Right lobe of liver (tissue), 6 donors: ENCODE data around the gene ATP8B3. TPM values are rescaled to one million over a fixed set of nuclear protein-coding genes. Genes with fewer than 3 reads are reported as not detected.

ENCODE experiments used
- ATAC-seq, 4 donors: fragments of 200-7000 bp; cut with Tn5 transposase; one replicate each; pipeline ENCODE4 v1.9.1; 2020; ENCODE audit warnings: mild to moderate bottlenecking in 4 of 4, moderate library complexity in 4 of 4
- DNase-seq, 3 donors: peaks; one replicate each; pipeline ENCODE4 v3.0.0-alpha.2; 2020
- H3K27ac ChIP-seq, 3 donors: fragments of 200-600 bp; one replicate each; pipeline ENCODE4 v1.8.0; 2022
- H3K27me3 ChIP-seq, 2 donors: fragments of 200-600 bp; one replicate each; pipeline ENCODE4 v1.8.0; 2022
- H3K36me3 ChIP-seq, 4 donors: fragments of 200-600 bp; sonication (generic) in 1 of 4; one replicate each; pipeline versions ENCODE4 v1.5.1 to v1.8.0; 2017 to 2022; ENCODE audit warnings: control low read depth in 1 of 4
- H3K4me1 ChIP-seq, 4 donors: fragments of 200-600 bp; sonication (generic) in 1 of 4; one replicate each; pipeline versions ENCODE4 v1.5.1 to v1.8.0; 2017 to 2022; ENCODE audit warnings: control low read depth in 1 of 4
- H3K4me3 ChIP-seq, 3 donors: fragments of 200-600 bp; one replicate each; pipeline ENCODE4 v1.8.0; 2022
- H3K9me3 ChIP-seq, 4 donors: fragments of 200-600 bp; sonication (generic) in 1 of 4; one replicate each; pipeline versions ENCODE4 v1.5.1 to v1.8.0; 2017 to 2022; ENCODE audit warnings: control low read depth in 1 of 4
- CTCF ChIP-seq, 4 donors: fragments of 200-600 bp in 3 of 4; fragments of 450-650 bp in 1 of 4; IDR thresholded peaks; one replicate each; pipeline versions ENCODE4 v1.5.1 to v1.8.0; 2016 to 2022; ENCODE audit warnings: antibody characterized with exemption in 4 of 4, mild to moderate bottlenecking in 2 of 4
- POLR2A ChIP-seq: fragments of 450-650 bp; IDR thresholded peaks from one replicate; pipeline ENCODE4 v1.6.1; 2017; ENCODE audit warnings: antibody characterized with exemption, mild to moderate bottlenecking
- WGBS: methylation state at CpG from one replicate; pipeline ENCODE4 v1.1.6; 2018; ENCODE audit warnings: low coverage, low lambda C conversion rate; ENCODE audit not compliant: insufficient coverage; ENCODE audit errors: missing lambda C conversion rate; 5-methylcytosine and 5-hydroxymethylcytosine counted together
- intact Hi-C, 2 donors: fragments of 100-400 bp; cut with DNase I; formaldehyde crosslinking; loops; one replicate each; pipeline versions ENCODE4 v1.11.2 to v1.14.1; 2022
- total RNA-seq, 6 experiments: library from RNA; depleted of rRNA in 2 of 6; stranded (reverse); fragments of >200 nt in 2 of 6; fragmentation: NEBNext Ultra II Directional in 3 of 6; extraction: Animal tissue kit (Norgen Biotek cat#: 25700) in 3 of 6; gene quantifications; one replicate each; pipeline versions ENCODE4 v1.1.0 to v1.2.4, GENCODE V29; 2016 to 2023
- donor health status: DM: no; HTN: yes; CAD: no.
- donor health status: DM: no; HTN: no; CAD: no.
- donor health status: DM: no; HTN: no; CAD: no.
- donor health status: DM: no; HTN: yes; CAD: no.
- donor health status: DM: no; HTN: yes; CAD: no.

Gene ATP8B3
- total RNA-seq, 6 experiments from 2014 or later: 0.86 to 5.7 (median 3.1) TPM

DNA sequence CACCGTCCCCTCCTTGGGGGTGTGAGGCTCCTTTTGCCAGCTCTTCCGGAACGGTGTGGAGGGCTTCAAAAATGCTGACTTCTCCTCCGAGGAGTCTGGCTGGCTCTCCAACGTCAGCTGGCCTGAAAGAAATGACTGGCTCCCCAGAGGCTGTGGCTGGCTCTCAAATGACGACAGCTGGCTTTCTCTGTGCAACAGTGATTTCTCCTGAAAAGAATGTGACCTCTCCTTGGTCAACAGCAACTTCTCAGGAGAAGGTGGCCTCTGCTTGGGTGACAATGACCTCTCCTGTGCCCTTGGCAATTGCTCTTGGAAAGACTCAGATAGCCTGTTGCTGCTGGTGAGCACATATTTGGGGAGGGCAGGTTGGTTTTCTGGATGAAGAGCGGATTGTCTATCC lies 29.6 kb downstream of the ATP8B3 start:
- H3K27me3 ChIP-seq: peaks cover 0 to 8% of the 10 kb centered on the region in 2 donors
- H3K27ac ChIP-seq: no peak overlapping the region
- no peak for ATAC-seq
- 65% methylated on average over 6 of the region's 7 CpGs for WGBS
- TF ChIP-seq POLR2A (no peak), CTCF (IDR thresholded peaks at IDR 0.05) (no peak)
- no peaks in the 10 kb centered on the region for H3K4me1 ChIP-seq
- DNase-seq: no peak
- intact Hi-C loops: loop anchor here in 1 of 2 donors (10.0 kb wide), 1 partner anchor 228 kb away; no protein-coding TSS in a partner anchor
- no peaks in the 10 kb centered on the region for H3K36me3 ChIP-seq
- no peak overlapping the region for H3K4me3 ChIP-seq
- H3K9me3 ChIP-seq: no peaks in the 10 kb centered on the region

- intact Hi-C loops: loop anchor here in 1 of 2 donors (10.0 kb wide), 1 partner anchor 226 kb away; no protein-coding TSS in a partner anchor
- WGBS: 3% methylated on average over 2 of the region's 14 CpGs
- ATAC-seq: no peak
- Histone ChIP-seq H3K4me1 (no peaks in the 10 kb centered on the region), H3K27ac (no peak overlapping the region), H3K9me3 (no peaks in the 10 kb centered on the region), H3K4me3 (no peak overlapping the region), H3K36me3 (no peaks in the 10 kb centered on the region), H3K27me3 (peaks cover 0 to 25% of the 10 kb centered on the region in 2 donors)
- no peak for DNase-seq
- TF ChIP-seq POLR2A (no peak), CTCF (IDR thresholded peaks at IDR 0.05) (no peak)
Observed at GRCh38 chr19:1780272-1780958, 31.7 kb downstream of the ATP8B3 start.

DNA sequence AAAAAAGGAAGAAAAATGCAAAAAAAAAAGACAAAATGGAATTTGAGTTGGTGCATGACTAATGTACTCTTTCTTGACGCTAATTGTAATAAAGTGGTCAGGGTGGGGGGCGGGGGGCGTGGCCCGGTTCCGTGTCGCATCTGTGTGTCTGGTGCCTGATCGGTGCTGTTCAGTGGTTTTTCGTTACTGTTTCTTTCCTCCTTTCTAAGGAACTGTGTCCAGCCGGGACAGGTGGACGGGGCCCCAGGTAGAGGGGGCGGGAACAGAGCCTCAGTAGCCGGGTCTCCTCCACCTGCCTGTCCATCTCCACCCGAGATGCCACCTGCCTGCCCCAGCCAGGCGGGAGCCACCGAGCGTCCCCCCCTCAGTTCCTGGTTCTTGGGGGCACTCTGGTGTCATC lies 32.5 kb downstream of the ATP8B3 start:
- TF ChIP-seq CTCF (IDR thresholded peaks at IDR 0.05) (no peak), POLR2A (no peak)
- intact Hi-C loops: no loop called here
- Histone ChIP-seq H3K27me3 (peaks cover 0 to 27% of the 10 kb centered on the region in 2 donors), H3K36me3 (no peaks in the 10 kb centered on the region), H3K4me3 (no peak overlapping the region), H3K9me3 (no peaks in the 10 kb centered on the region), H3K27ac (no peak overlapping the region), H3K4me1 (no peaks in the 10 kb centered on the region)
- WGBS: 12% methylated on average over 13 of the region's 16 CpGs
- no peak for ATAC-seq
- no peak for DNase-seq

DNA sequence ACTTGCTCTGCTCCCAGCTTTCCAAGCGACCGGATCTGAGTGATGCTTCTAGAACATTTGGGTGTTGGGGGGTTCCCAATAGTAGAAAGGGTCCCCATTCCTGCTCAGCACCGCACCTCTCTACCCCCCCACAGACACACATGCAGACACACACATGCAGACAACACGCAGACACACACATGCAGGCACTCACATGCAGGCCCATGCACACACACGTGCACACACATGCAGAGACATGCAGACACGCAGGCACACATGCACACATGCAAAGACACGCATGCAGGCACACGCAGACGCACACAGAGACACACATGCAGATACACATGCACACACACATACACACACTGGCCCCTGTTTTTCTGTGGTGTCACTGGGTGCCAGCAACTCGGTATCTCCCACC lies 34.9 kb downstream of the ATP8B3 start:
- ATAC-seq (no peak), DNase-seq (no peak)
- Histone ChIP-seq H3K27me3 (peaks cover 0 to 27% of the 10 kb centered on the region in 2 donors), H3K4me1 (no peaks in the 10 kb centered on the region), H3K9me3 (no peaks in the 10 kb centered on the region), H3K27ac (no peak overlapping the region), H3K36me3 (no peaks in the 10 kb centered on the region), H3K4me3 (no peak overlapping the region)
- intact Hi-C loops: no loop called here
- 26% methylated on average over 5 of the region's 10 CpGs for whole genome bisulfite sequencing
- no peak for TF ChIP-seq CTCF (IDR thresholded peaks at IDR 0.05)
- TF ChIP-seq POLR2A: no peak
